ENCODE data around the gene OSM.
"Not testable (repeated sequence)": the region's sequence is repeated elsewhere in the genome, so short reads cannot be mapped to it uniquely, and the experiment has no call there.

OSM gene

DNA sequence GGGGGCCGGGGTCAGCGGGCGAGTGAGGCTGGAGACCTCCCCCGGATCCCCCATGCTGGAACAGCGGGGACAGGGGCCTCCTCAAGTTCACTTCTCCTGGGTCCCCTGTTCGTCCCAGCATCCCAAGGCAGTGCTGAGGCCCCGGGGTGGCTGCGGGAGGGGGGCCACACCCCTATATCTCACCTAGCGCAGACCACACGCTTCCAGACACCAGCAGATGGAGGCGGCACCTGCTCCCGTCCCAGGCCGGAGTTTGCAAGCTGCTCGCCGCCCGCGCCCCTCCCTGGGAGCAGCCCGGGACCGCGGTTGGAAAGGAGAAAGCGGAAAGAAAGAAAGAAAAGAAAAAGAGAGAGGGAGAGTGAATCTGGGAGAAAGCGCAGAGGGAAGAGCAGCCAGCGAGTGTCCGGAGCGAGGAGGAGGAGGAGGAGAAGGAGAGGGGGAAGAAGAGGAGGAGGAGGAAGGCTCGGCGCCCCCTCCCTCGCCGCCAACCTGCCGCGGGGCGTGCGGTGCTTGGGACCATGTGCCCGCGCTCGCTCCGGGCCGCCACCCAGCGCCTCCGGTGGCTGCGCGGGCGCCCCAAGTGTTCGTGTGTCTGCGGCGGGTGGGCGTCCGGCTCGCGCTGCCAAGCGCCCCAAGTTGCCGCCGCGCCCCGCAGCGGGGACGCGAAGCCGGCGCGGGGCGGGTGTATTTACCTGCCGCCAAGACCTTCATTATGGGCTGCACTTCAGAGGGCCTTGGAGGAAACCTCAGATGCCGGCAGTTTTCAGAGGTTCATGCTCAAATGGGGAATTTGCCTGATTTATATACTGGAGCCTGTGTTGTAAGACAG lies 20.5 kb downstream of the OSM start, which contains the start of gene LIF:
TSS of gene LIF (minus strand) at position 775 of the 829 bp plus-strand sequence. CDS start at position 711, 64 bp downstream.
- peak in 1 of 3 donors; percentile 49 for DNase-seq (ENCODE audit: low read depth in 3 of 3, low spot score in 1 of 3)

DNA sequence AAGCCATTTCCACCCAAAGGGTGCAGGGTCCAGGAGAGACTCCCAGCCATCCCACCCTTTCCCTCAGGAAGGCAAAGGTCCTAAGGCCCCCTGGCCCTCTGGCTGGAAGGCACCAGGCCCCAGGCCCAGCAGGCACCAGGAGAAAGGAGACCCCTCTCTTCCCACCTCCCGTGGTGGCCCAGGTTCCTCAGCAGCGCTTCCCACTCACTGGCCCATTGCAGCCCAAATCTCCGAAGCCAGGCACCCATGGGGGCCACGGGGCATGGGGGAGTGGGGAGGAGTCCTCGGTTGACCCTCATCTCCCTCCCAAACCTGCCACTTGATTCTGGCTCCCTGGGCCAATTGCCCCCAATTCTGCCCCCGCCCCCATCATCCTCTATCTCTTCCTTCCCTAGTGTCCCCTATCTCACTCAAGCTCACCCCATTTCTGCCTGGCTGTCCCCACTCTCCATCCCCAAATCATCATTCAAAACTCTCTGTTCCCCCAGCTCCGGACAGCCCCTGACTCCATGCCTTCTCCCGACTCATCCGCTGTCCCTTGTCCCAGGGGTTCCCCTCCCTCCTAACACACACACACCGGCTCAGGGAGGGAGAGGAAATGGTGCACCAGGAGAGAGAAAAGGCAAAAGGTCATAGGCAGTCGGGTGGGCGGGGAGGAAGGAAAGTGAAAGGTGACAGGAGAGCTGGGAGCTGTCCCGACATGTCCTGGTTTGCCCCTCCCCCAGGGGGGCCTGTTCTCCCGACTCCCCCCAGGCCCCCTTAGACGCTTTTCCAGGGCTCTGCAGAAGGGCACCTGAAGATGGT lies 21.3 kb downstream of the OSM start:
- DNase-seq (ENCODE audit: low read depth in 3 of 3, low spot score in 1 of 3): no peak

DNA sequence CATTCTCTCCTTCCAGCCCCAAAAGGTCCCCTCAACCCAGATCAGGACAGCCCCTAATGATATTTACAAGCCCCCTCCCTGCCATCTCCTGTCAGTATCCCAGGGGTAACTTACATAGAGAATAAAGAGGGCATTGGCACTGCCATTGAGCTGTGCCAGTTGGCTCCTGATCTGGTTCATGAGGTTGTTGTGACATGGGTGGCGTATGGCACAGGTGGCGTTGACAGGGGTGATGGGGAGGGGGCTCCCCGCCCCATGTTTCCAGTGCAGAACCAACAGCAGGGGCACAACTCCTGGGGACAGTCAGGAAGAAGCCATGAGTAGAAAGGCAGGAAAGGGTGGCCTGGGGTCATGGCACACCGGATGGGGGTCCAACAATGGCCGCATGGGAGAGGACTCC lies 22.0 kb downstream of the OSM start:
- DNase-seq (ENCODE audit: low read depth in 3 of 3, low spot score in 1 of 3): no peak

DNA sequence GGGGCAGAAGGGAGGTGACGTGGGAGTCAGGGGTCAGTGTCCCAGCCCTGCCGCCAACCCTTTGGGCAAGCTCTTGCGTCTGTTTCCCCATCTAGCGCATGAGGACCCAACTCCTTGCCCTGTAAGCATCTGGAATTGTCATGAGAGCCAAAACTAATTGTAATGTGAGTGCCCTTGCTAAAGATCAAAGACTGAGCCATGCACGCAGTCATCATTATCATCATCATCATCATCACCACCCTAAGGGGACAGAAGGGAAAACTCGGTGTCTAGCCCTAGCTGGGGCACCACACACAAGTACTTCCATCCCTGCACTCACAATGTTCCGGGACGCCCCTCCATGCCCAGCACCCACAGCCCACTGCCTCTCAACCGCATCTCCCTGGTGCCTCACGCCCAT lies 22.6 kb downstream of the OSM start:
- DNase-seq (ENCODE audit: low read depth in 3 of 3, low spot score in 1 of 3): no peak

DNA sequence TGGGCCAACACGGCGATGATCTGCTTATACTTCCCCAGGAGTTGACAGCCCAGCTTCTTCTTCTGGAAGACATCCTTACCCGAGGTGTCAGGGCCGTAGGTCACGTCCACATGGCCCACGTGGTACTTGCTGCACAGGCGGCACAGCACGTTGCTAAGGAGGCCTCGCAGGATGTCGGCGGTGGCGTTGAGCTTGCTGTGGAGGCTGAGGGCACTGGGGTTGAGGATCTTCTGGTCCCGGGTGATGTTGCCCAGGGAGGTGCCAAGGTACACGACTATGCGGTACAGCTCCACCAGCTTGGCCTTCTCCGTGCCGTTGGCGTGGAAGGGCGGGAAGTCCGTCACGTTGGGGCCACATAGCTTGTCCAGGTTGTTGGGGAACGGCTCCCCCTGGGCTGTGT lies 23.0 kb downstream of the OSM start:
- no peak for DNase-seq (ENCODE audit: low read depth in 3 of 3, low spot score in 1 of 3)

DNA sequence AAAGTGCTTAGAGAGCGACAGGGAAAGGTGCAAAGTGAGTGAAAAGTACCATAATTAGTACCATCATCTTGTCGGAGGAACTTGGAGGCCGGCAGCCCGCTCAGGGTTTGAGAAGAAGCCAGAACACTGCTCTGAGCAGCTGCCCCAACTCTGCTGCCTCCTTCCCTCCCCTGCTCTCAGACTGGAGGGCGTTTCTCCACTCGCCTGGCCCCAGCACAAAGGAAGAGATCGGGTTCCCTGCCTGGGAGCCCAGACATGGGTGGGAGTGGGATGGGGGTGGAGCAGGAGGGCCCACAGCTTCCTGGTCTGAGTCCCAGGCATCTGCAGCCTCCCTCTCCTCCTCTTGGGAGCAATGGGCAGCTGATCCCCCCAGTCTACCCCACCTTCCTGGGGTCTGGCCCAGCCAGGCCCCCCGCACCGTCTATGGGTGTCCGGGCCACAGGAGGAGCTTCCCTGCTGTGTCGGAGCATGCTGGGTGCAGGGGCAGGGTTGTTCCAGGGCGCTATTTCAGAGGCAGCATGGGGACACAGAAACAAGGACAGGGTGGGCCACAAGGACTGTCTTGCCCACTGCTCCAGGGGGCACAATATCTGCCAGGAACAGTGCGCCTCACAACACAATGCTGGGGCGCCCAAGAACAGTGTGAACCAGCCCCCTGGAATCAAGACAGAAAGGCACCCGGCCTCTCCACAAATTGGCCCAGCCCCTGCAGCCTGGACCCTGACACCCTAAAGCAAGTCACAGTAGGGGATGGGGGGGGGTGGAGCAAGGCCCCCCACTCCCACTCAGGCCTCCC lies 24.9 kb downstream of the OSM start:
- no peak for DNase-seq (ENCODE audit: low read depth in 3 of 3, low spot score in 1 of 3)

DNA sequence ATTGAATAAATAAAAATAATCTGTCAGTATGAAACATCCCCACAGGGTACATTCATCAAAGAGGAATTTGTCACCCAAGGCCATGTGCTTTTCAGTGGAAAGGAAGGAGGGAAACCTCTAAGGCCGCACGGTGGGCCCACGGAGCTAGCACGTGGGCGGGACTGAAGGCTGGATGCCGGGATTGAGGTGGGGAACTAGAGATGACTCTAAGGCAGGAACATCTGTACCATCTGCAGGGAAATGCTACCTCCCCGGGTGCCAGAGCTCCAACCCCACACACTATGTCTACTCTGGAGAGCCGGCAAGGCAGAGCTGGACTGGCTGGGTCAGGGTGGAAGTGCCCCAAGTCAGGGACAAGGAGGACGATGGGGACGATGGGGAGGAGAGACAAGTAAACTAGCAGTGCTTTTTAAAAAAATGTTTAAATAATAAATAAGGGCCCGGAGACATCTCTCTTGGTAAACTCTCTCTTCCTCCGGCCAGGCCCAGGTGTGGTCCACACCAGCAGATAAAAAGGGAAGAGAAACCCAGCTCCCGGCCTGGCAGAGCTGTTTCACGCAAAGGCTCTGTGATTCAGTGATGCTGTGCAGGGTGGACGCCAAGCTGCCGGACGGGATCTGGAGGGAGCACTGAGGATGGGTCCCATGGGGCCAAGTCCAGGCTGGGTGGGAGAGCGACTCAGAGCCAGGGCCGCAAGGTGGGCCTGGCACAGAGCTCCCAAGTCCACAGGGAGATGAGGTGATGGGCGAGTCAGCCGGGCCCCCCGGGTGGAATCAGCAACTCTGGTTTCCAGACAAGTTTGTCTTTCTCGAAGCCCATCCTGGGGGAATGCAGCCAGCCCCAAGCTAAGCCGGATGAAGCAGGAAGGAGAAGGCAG lies 25.9 kb downstream of the OSM start:
- DNase-seq (ENCODE audit: low read depth in 3 of 3, low spot score in 1 of 3): no peak

DNA sequence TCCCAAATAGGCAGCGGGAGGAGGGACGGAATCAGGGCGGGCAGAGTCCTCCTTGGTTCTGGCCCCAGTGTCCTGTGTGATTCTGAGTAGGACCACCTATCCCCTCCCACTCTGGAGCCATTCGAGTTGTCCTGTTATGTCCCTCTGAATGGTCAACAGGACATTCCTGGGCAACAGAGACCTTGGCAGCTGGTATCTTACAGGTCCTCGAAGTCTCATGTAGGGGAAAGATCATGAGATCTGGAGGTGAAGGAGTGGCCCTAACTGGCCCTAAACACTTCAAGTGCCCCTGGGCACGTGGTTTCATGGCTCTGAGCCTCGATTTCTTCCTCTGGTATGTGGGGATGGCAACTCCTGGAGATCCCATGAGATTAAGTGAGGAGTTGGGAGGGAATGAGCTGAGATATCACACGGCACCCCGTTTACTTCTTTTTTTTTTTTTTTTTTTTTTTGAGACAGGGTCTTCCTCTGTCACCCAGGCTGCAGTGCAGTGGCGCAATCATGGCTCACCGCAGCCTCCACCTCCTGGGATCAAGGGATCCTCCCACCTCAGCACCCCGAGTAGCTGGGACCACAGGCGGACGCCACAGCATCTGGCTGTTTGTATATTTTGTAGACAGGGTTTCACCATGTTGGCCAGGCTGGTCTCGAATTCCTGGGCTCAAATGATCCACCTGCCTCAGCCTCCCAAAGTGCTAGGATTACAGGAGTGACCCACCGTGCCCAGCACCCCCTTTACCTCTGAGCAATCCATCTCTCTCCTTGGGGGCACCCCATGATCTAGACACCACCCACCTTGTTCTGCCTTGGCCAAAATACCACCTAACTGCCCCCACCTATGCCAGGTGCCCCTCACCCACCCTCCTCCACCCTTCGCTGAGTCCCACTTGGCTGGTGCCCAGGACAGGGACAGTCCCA lies 26.9 kb downstream of the OSM start:
- no peak for DNase-seq (ENCODE audit: low read depth in 3 of 3, low spot score in 1 of 3)

DNA sequence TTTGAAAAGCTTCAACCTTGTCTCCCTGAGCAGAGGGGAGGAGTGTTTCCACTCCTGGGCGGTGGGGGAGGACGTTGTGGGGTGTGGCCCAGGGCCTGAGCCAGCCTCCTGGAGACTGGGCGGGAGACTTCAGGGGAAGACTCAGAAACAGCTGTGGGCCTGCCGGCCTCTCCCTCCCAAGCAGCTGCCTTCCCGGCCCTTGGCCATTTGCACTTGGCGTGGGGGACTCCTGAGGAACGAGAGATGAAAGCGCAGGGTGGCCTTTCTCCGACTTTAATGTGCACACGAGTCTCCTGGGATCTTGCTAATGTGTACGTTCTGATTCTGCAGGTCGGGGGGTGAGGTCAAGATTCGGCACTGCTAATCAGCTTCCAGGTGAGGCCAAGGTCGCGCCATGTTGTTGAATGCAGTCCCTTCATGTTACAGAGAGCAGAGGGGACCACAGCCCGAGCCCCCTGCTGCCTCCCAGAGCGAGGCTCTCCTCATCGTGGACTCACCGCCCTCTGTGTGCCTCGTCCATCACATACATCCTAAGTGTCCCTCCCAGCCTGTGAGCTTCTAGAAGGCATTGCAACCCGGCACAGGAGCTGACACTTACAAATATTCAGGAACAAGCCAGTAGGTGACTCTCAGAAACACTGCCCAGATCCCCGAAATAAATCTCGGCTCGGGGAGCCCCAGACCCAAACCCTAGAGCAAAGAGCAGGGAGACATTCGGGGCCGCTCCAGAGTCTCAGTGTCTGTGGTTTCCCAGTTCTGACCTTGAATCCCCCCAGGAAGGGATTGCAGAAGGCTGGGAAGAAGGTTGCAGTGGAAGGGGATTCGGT lies 27.8 kb downstream of the OSM start:
- no peak for DNase-seq (ENCODE audit: low read depth in 3 of 3, low spot score in 1 of 3)

DNA sequence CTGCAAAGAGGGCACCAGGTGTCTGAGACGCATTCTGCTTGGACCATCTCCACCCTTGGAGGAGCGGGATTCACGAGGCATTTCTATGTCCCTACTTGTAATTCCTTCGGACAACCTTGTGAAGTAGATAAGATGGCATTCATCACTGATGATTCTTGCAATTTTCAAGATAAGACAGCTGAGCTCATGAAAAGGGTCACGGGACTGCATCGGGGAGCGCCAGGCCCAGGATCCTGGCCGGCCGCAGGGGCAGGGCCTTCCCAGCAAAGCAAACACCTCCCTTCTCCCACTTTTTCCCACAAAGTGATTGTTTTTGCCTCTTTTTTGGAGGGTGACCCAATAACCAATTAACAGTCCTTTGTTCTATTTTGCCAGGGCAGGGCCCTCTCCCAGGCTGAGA lies 28.5 kb downstream of the OSM start:
- no peak for DNase-seq (ENCODE audit: low read depth in 3 of 3, low spot score in 1 of 3)

DNA sequence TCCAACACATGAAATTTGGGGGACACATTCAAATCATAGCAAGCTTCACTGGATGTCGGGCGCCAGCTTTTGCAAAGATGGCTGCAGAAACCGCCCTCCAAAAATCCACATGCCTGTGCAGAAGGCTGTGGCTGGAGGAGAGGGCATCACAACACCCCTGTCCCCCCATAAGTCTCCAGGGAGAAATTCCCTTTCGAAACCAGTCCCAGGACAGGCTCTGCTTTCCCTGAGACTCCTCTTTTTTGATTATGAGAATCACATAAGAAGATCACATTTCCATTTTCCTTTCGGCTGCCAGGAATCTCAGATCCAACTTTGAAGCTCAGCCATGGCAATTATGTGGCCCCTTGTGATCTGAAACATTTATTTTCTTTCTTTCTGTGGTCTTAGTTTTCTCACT lies 29.8 kb downstream of the OSM start:
- DNase-seq (ENCODE audit: low read depth in 3 of 3, low spot score in 1 of 3): no peak

DNA sequence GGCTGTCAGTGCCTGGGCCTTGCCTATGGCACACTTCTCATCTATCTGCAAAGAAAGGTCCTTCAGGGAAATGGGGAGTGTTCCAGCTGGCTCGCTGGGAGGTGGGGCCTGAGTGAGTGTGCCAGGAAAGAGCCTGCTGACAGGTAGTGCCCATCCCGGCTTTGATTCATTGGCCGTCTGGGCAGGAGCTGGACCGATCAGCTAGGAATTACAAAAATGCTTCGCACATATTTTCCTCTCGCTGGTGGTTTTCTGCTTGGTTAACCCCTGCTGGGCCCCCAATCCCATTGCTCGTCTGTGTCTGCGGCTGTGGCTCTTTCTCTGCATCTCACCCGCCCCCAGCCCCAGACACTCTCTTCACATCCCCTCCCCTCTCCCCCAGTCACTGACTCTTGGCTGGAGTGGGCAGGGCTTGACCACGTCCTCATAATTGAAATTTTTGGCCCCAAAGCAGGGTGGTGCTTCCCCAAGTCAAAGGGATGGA lies 30.9 kb downstream of the OSM start:
- no peak for DNase-seq (ENCODE audit: low read depth in 3 of 3, low spot score in 1 of 3)

DNA sequence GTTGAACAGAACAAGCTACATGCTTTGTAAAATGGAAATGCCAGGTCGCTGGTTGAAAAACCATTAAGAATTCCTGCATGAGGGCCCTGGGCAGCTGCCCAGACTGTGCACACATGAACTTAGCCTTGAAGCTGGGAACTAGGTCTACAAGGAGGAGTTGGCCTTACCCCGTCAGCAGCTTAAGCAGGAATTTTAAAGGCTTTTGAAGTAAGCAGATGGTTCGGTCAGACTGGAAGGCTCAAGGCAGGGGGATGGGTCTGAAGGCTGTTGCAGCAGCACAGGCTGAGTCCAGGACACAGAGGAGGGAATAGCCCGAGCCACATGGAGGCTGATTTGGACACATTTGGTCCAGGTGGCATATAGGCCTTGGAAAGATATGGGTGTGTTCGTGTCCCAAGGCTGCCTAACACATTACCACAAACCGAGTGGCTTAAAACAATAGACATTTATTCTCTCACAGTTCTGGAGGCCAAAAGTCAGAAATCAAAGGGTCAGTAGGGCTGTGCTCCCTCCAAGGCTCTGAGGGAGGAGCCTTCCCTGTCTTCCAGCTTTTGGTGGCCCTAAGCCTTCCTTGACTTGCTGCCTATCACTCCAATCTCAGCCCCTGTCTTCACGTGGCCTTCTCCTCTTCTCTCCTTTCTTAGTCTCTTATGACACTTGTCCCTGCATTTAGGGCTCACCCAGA lies 31.7 kb downstream of the OSM start:
- DNase-seq (ENCODE audit: low read depth in 3 of 3, low spot score in 1 of 3): no peak

DNA sequence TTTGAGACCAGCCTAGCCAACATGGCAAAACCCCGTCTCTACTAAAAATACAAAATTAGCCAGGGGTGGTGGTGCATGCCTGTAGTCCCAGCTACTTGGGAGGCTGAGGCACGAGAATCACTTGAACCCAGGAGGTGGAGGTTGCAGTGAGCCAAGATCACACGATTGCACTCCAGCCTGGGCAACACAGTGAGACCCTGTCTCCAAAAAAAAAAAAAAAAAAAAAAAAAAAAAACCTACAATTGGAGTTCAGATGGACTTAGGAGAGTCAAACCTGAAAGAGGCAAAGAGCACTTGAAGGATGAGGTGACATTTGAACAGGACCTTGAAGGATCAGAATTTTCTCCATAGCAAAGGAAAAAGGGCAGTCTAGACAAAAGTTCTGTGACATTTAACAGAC lies 32.3 kb downstream of the OSM start:
- DNase-seq (ENCODE audit: low read depth in 3 of 3, low spot score in 1 of 3): not testable (repeated sequence)

DNA sequence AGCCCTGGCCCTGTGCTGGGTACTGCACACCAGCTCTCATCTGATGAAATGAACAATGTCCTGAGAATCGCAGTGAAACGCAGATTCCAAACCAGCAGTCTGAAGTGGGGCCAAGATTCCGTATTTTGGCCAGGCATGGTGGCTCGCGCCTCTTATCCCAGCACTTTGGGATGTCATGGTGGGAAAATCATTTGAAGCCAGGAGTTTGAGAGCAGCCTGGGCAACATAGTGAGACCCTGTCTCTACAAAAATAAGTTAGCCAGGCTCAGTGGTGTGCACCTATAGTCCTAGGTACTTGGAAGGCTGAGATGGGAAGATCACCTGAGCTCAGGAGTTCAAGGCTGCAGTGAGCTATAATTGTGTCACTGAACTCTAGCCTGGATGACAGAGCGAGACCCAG lies 33.1 kb downstream of the OSM start:
- DNase-seq (ENCODE audit: low read depth in 3 of 3, low spot score in 1 of 3): no peak

DNA sequence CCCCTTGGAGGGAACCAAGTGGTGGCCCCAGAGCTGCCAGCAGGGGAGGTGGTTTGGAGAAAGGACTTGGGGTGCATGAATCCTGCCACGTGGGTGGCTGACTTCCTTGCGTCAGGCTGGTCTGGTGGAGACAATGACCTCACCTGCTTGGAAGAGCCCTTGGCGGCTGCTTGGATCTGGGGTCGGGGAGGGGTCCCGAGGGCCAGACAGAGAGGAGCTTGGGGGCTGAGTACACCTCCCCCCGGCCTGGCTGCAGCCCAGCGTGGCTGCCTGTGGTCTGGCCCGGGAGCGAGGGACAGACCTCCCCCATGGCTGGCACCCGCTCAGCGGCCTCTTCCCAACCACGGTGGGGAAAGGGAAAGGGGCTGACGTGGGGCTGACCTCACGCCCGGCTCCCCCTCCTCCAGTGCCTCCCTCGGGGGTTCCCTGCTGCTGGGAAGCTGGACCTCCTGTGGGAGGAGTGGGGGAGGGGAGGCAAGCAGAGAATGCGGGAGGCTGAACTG lies 33.9 kb downstream of the OSM start:
- no peak for DNase-seq (ENCODE audit: low read depth in 3 of 3, low spot score in 1 of 3)

DNA sequence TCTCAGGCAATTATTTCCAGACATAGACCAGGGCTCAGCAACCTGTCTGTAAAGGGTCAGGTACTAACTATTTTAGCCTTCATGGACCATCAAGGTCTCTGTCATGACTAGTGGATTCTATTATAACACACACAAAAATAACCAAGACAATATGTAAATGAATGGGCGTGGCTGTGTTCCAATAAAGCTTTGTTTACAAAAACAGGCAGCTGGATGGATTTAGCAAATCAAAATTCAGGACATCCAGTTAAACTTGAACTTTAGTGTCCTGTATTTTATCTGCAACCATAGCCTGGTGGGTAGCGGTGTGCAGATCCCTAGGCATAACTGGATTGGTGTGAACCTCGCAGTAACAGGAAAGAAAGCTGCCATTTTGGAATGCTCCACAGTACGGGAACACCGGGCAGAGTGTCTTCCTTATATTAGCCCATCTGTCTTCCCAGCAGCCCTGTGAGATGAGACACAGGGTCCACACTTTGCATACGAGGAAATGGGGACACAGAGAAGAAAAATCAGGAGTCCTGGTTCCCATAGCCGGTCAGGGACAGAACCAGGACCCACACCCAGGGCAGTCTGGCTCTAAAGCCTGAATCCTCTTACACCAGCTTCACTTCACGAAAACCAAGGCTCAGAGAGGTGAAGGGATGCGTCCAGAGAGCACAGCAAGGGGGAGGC lies 35.7 kb downstream of the OSM start:
- no peak for DNase-seq (ENCODE audit: low read depth in 3 of 3, low spot score in 1 of 3)
